Thoracic aorta (tissue), 2 donors: ENCODE results near the gene DBNL. TPM values are rescaled to one million over a fixed set of nuclear protein-coding genes. Genes with fewer than 3 reads are reported as not detected.

Experiments used
- ATAC-seq: fragments of 150-250 bp; one replicate; pipeline ENCODE4 v1.8.0; 2017; ENCODE audit warnings: low read depth; ENCODE audit not compliant: insufficient number of reproducible peaks, low FRiP score
- DNase-seq: peaks from one replicate; pipeline ENCODE4 v3.0.0-alpha.2; 2020; ENCODE audit warnings: low spot score
- H3K27ac ChIP-seq, 2 donors: fragments of 200-600 bp; sonication (generic); 1 replicate in 1 of 2; 2 replicates in 1 of 2; pipeline ENCODE4 v1.5.1; 2016; ENCODE audit warnings: mild to moderate bottlenecking in 2 of 2, moderate library complexity in 2 of 2
- H3K27me3 ChIP-seq: fragments of 200-600 bp; sonication (generic); replicated peaks from 2 replicates; pipeline ENCODE4 v1.6.0; 2016; ENCODE audit warnings: mild to moderate bottlenecking; ENCODE audit not compliant: insufficient read depth
- H3K36me3 ChIP-seq: fragments of 200-600 bp; sonication (generic); one replicate; pipeline ENCODE4 v1.5.1; 2016
- H3K4me1 ChIP-seq, 2 donors: fragments of 200-600 bp; sonication (generic); 1 replicate in 1 of 2; 2 replicates in 1 of 2; pipeline versions ENCODE4 v1.5.1 to v1.6.0; 2016; ENCODE audit warnings: low read depth in 2 of 2, mild to moderate bottlenecking in 1 of 2; ENCODE audit not compliant: control insufficient read depth in 1 of 2
- H3K4me3 ChIP-seq: fragments of 200-600 bp; sonication (generic); 2 replicates; pipeline ENCODE4 v1.5.1; 2016; ENCODE audit warnings: mild to moderate bottlenecking
- H3K9me3 ChIP-seq: fragments of 200-600 bp; sonication (generic); 2 replicates; pipeline ENCODE4 v1.5.1; 2016
- CTCF ChIP-seq: fragments of 200-600 bp; sonication (generic); IDR thresholded peaks from one replicate; pipeline ENCODE4 v1.5.1; 2019; ENCODE audit warnings: antibody characterized with exemption
- total RNA-seq, 2 donors: library from RNA; depleted of rRNA; stranded (reverse); fragments of >200 nt; gene quantifications; one replicate each; pipeline versions ENCODE4 v1.1.0 to v1.2.3, GENCODE V29; 2016

Gene DBNL
- total RNA-seq, 2 donors from 2014 or later, result 148 to 156 TPM

GRCh38 chr7:44083796-44084195 lies 39.3 kb downstream of the DBNL start:
- TF ChIP-seq CTCF, result no peak
- ATAC-seq (no peak), DNase-seq (no peak)
- no peaks in the 10 kb centered on the region for H3K27me3 ChIP-seq
- peaks cover 31 to 68% of the 10 kb centered on the region in 2 donors for H3K4me1 ChIP-seq
- peaks cover 15% of the 10 kb centered on the region for H3K36me3 ChIP-seq
- H3K27ac ChIP-seq, result peak overlapping the region; percentile 94 to 98
- H3K4me3 ChIP-seq, result no peak overlapping the region
- no peaks in the 10 kb centered on the region for H3K9me3 ChIP-seq

GRCh38 chr7:44084701-44085100 lies 40.2 kb downstream of the DBNL start:
- H3K9me3 ChIP-seq, result no peaks in the 10 kb centered on the region
- peak overlapping the region; percentile 94 to 98 for H3K27ac ChIP-seq
- H3K4me3 ChIP-seq, result no peak overlapping the region
- TF ChIP-seq CTCF, result no peak
- H3K4me1 ChIP-seq, result peaks cover 36 to 78% of the 10 kb centered on the region in 2 donors
- DNase-seq, result no peak
- H3K36me3 ChIP-seq, result peaks cover 6% of the 10 kb centered on the region
- H3K27me3 ChIP-seq, result no peaks in the 10 kb centered on the region
- no peak for ATAC-seq

GRCh38 chr7:44085546-44085945 lies 41.0 kb downstream of the DBNL start:
- no peak for TF ChIP-seq CTCF
- Histone ChIP-seq H3K4me3 (no peak overlapping the region), H3K27ac (peak overlapping the region; percentile 94 to 98), H3K9me3 (no peaks in the 10 kb centered on the region), H3K4me1 (peaks cover 43 to 86% of the 10 kb centered on the region in 2 donors), H3K27me3 (no peaks in the 10 kb centered on the region), H3K36me3 (no peaks in the 10 kb centered on the region)
- ATAC-seq, result no peak
- DNase-seq, result no peak

- H3K9me3 ChIP-seq, result no peaks in the 10 kb centered on the region
- H3K36me3 ChIP-seq, result no peaks in the 10 kb centered on the region
- no peaks in the 10 kb centered on the region for H3K27me3 ChIP-seq
- H3K27ac ChIP-seq, result peak overlapping the region; percentile 94 to 98
- no peak for TF ChIP-seq CTCF
- ATAC-seq (no peak), DNase-seq (no peak)
- H3K4me3 ChIP-seq, result no peak overlapping the region
- peaks cover 37 to 86% of the 10 kb centered on the region in 2 donors for H3K4me1 ChIP-seq
Observed at GRCh38 chr7:44086627-44087026, 42.1 kb downstream of the DBNL start.

GRCh38 chr7:44087911-44088838 lies 43.7 kb downstream of the DBNL start:
- Histone ChIP-seq H3K27ac (peak overlapping the region; percentile 94 to 98), H3K9me3 (no peaks in the 10 kb centered on the region), H3K27me3 (no peaks in the 10 kb centered on the region), H3K4me3 (peak overlapping the region; percentile 41), H3K4me1 (peaks cover 37 to 94% of the 10 kb centered on the region in 2 donors), H3K36me3 (no peaks in the 10 kb centered on the region)
- peak; percentile 68 for ATAC-seq
- DNase-seq, result peak; percentile 72
- TF ChIP-seq CTCF, result no peak
